ENCODE data around the gene TARBP2.

DNA sequence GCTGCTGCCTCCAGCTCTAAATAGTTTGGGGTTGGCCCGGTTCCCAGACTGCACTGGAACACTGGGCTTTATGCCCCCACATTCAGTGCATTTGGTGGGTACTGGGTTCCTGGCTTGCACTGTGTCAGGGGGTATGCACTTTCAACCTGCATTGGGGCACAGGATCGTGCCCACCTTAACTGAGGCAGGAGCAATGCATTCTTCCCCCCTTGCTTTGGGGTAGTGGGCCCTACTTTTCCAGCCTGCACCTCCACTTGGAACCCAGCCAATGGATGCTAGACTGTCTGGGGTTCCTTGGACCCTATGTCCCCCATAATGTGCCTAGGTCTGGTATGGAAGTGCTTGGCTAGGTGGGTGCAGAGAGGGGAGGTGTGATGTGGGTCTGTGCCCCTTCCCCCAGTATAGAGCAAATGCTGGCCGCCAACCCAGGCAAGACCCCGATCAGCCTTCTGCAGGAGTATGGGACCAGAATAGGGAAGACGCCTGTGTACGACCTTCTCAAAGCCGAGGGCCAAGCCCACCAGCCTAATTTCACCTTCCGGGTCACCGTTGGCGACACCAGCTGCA, 615 bp downstream of the TARBP2 start:
- TF ChIP-seq POLR2A (IDR thresholded peaks at IDR 0.05; ENCODE audit: low read length) (no peak), GATA1 (IDR thresholded peaks at IDR 0.05; ENCODE audit: low read depth, low read length) (no peak)

Data from erythroblast (primary cell).